H9 (cell line): ENCODE measurements around the gene LSM8. TPM values are rescaled to one million over a fixed set of nuclear protein-coding genes. Genes with fewer than 3 reads are reported as not detected.
"Not testable (repeated sequence)": the region's sequence is repeated elsewhere in the genome, so short reads cannot be mapped to it uniquely, and the experiment has no call there.

Experiments
- DNase-seq: peaks from one replicate; pipeline ENCODE4 v3.0.0-alpha.2; 2017
- H2AFZ ChIP-seq: one replicate; pipeline ENCODE4 v1.6.1; 2013; ENCODE audit warnings: mild to moderate bottlenecking, low read length, control low read depth, moderate library complexity
- H2AK5ac ChIP-seq: 2 replicates; pipeline ENCODE4 v1.6.1; 2013; ENCODE audit warnings: low read length, control low read depth, mixed read lengths; ENCODE audit not compliant: insufficient read length
- H2BK120ac ChIP-seq: one replicate; pipeline ENCODE4 v1.6.1; 2013; ENCODE audit warnings: low read depth, mild to moderate bottlenecking, low read length, control low read depth, inconsistent platforms; ENCODE audit not compliant: poor library complexity, severe bottlenecking
- H2BK12ac ChIP-seq: 2 replicates; pipeline ENCODE4 v1.6.1; 2013; ENCODE audit warnings: low read length, control low read depth, mixed read lengths, low read depth; ENCODE audit not compliant: insufficient read length
- H2BK15ac ChIP-seq: 2 replicates; pipeline ENCODE4 v1.6.1; 2013; ENCODE audit warnings: low read depth, low read length, control low read depth
- H2BK20ac ChIP-seq: one replicate; pipeline ENCODE4 v1.6.1; 2013; ENCODE audit warnings: low read depth, mild to moderate bottlenecking, low read length, control low read depth, inconsistent platforms; ENCODE audit not compliant: poor library complexity, severe bottlenecking
- H2BK5ac ChIP-seq: 2 replicates; pipeline ENCODE4 v1.6.1; 2013; ENCODE audit warnings: low read length, control low read depth, mixed read lengths; ENCODE audit not compliant: insufficient read length
- H3K14ac ChIP-seq: 2 replicates; pipeline ENCODE4 v1.6.1; 2013; ENCODE audit warnings: low read length, control low read depth; ENCODE audit not compliant: insufficient read depth
- H3K18ac ChIP-seq: 2 replicates; pipeline ENCODE4 v1.6.1; 2013; ENCODE audit warnings: low read depth, mild to moderate bottlenecking, mixed read lengths, low read length, control low read depth; ENCODE audit not compliant: insufficient read length
- H3K23ac ChIP-seq: 2 replicates; pipeline ENCODE4 v1.6.1; 2013; ENCODE audit warnings: low read length, control low read depth, mixed read lengths, low read depth; ENCODE audit not compliant: insufficient read length
- H3K23me2 ChIP-seq: 2 replicates; pipeline ENCODE4 v1.6.1; 2013; ENCODE audit warnings: low read depth, mild to moderate bottlenecking, mixed read lengths, low read length, control low read depth; ENCODE audit not compliant: insufficient read length, poor library complexity, severe bottlenecking
- H3K27ac ChIP-seq: 2 replicates; pipeline ENCODE4 v1.5.1; 2013; ENCODE audit warnings: low read length, control low read depth, mixed read lengths, low read depth; ENCODE audit not compliant: insufficient read length
- H3K27me3 ChIP-seq: 2 replicates; pipeline ENCODE4 v1.6.1; 2013; ENCODE audit warnings: low read length, control low read depth, inconsistent platforms; ENCODE audit not compliant: insufficient read depth
- H3K4ac ChIP-seq: 2 replicates; pipeline ENCODE4 v1.6.1; 2013; ENCODE audit warnings: low read depth, mild to moderate bottlenecking, control low read depth, inconsistent platforms, low read length, moderate library complexity
- H3K4me1 ChIP-seq: 2 replicates; pipeline ENCODE4 v1.6.1; 2013; ENCODE audit warnings: low read length, control low read depth, inconsistent platforms; ENCODE audit not compliant: insufficient read depth
- H3K4me2 ChIP-seq: 2 replicates; pipeline ENCODE4 v1.6.1; 2013; ENCODE audit warnings: low read length, control low read depth, mixed read lengths; ENCODE audit not compliant: insufficient read length, insufficient read depth
- H3K56ac ChIP-seq: 2 replicates; pipeline ENCODE4 v1.6.1; 2013; ENCODE audit warnings: low read depth, mild to moderate bottlenecking, mixed read lengths, low read length, control low read depth; ENCODE audit not compliant: insufficient read length
- H3K79me1 ChIP-seq: 2 replicates; pipeline ENCODE4 v1.6.1; 2013; ENCODE audit warnings: low read depth, mild to moderate bottlenecking, moderate library complexity, low read length, control low read depth, inconsistent platforms; ENCODE audit not compliant: insufficient read depth, poor library complexity, severe bottlenecking
- H3K79me2 ChIP-seq: 2 replicates; pipeline ENCODE4 v1.6.1; 2013; ENCODE audit warnings: low read length, control low read depth, inconsistent platforms; ENCODE audit not compliant: insufficient read depth
- H3K9ac ChIP-seq: 2 replicates; pipeline ENCODE4 v1.6.1; 2013; ENCODE audit warnings: low read length, control low read depth, mixed read lengths; ENCODE audit not compliant: insufficient read length; ENCODE audit errors: extremely low read depth
- H3K9me3 ChIP-seq: one replicate; pipeline ENCODE4 v1.6.1; 2013; ENCODE audit warnings: low read depth, low read length, inconsistent platforms; ENCODE audit not compliant: control insufficient read depth
- H3T11ph ChIP-seq: one replicate; pipeline ENCODE4 v1.6.1; 2013; ENCODE audit warnings: mild to moderate bottlenecking, low read length, control low read depth, inconsistent platforms
- H4K20me1 ChIP-seq: one replicate; pipeline ENCODE4 v1.6.1; 2013; ENCODE audit not compliant: control insufficient read depth, insufficient read length, insufficient read depth
- H4K5ac ChIP-seq: 2 replicates; pipeline ENCODE4 v1.6.1; 2013; ENCODE audit warnings: low read depth, mild to moderate bottlenecking, mixed read lengths, low read length, control low read depth; ENCODE audit not compliant: insufficient read length
- H4K8ac ChIP-seq: replicated peaks from 2 replicates; pipeline ENCODE4 v1.6.1; 2013; ENCODE audit warnings: low read length, control low read depth, mixed read lengths, low read depth; ENCODE audit not compliant: insufficient read length
- H4K91ac ChIP-seq: 2 replicates; pipeline ENCODE4 v1.6.1; 2013; ENCODE audit warnings: low read depth, mild to moderate bottlenecking, moderate library complexity, mixed read lengths, low read length, control low read depth; ENCODE audit not compliant: insufficient read length
- H3K27ac Mint-ChIP-seq, 3 experiments: 2 replicates in 2 of 3; 3 replicates in 1 of 3; pipeline ENCODE4 v1.8.0; 2020 to 2021; ENCODE audit warnings: mixed read lengths in 3 of 3, mild to moderate bottlenecking in 1 of 3, moderate library complexity in 1 of 3
- H3K27me3 Mint-ChIP-seq: 2 replicates; pipeline ENCODE4 v1.8.0; 2021; ENCODE audit warnings: low read depth, mild to moderate bottlenecking, moderate library complexity, mixed read lengths
- H3K36me3 Mint-ChIP-seq, 3 experiments: 2 replicates in 2 of 3; 3 replicates in 1 of 3; pipeline ENCODE4 v1.8.0; 2020 to 2021; ENCODE audit warnings: low read depth in 3 of 3, mixed read lengths in 3 of 3; ENCODE audit not compliant: insufficient read depth in 1 of 3
- H3K4me1 Mint-ChIP-seq, 2 experiments: 2 replicates each; pipeline ENCODE4 v1.8.0; 2020; ENCODE audit warnings: mixed read lengths in 2 of 2
- H3K4me3 Mint-ChIP-seq, 2 experiments: 2 replicates in 1 of 2; 3 replicates in 1 of 2; pipeline ENCODE4 v1.8.0; 2020 to 2021; ENCODE audit warnings: mild to moderate bottlenecking in 2 of 2, mixed read lengths in 2 of 2, moderate library complexity in 1 of 2
- H3K9me3 Mint-ChIP-seq, 2 experiments: 2 replicates in 1 of 2; 3 replicates in 1 of 2; pipeline ENCODE4 v1.8.0; 2020; ENCODE audit warnings: mild to moderate bottlenecking in 2 of 2, mixed read lengths in 2 of 2, moderate library complexity in 1 of 2
- WGBS: extraction: QIAGEN DNeasy Blood & Tissue Kit; methylation state at CpG from one replicate; pipeline ENCODE4 v1.1.7; 2013; ENCODE audit warnings: missing lambda C conversion rate, low lambda C conversion rate, mixed read lengths; ENCODE audit not compliant: insufficient read length; ENCODE audit errors: extremely low coverage; 5-methylcytosine and 5-hydroxymethylcytosine counted together
- total RNA-seq: library from RNA; stranded (reverse); gene quantifications from 2 replicates; pipeline ENCODE4 v1.2.1, GENCODE V29; 2021
- TF ChIP-seq, protein P1 (sequence below): fragments of 200-600 bp; sonication (generic); conservative IDR thresholded peaks from 3 replicates; pipeline ENCODE4 v1.8.0; 2021; ENCODE audit warnings: antibody characterized with exemption, mild to moderate bottlenecking

LSM8 gene
- total RNA-seq, 1 experiment from 2014 or later: 51.8 TPM

DNA sequence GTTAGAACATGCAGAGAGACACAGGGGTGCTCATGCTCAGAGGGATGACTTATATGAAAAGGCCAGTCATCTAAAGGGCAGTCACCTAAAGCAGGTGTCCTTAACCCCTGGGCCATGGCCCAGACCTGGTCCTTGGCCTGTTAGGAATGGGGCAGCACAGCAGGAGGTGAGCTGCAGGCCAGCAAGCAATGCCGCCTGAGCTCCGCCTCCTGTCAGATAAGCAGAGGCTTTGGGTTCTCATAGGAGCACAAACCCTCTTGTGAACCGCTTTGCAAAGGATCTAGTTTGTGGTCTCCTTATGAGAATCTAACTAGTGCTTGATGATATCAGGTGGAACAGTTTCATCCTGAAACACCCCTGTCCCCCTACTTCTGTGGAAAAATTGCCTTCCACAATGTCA lies 55.0 kb downstream of the LSM8 start:
- H3K4me1 ChIP-seq: no peaks in the 10 kb centered on the region
- no peak overlapping the region for H2AK5ac ChIP-seq
- Mint-ChIP-seq H3K36me3 (no peaks in the 10 kb centered on the region), H3K9me3 (no peaks in the 10 kb centered on the region), H3K4me1 (no peaks in the 10 kb centered on the region), H3K27me3 (no peaks in the 10 kb centered on the region), H3K27ac (no peak overlapping the region), H3K4me3 (no peak overlapping the region)
- no peaks in the 10 kb centered on the region for H4K20me1 ChIP-seq
- H3K18ac ChIP-seq: no peak overlapping the region
- H3T11ph ChIP-seq: no peak overlapping the region
- no peak overlapping the region for H4K91ac ChIP-seq
- H3K23ac ChIP-seq: no peak overlapping the region
- no peak overlapping the region for H2BK5ac ChIP-seq
- TF ChIP-seq, protein P1, sequence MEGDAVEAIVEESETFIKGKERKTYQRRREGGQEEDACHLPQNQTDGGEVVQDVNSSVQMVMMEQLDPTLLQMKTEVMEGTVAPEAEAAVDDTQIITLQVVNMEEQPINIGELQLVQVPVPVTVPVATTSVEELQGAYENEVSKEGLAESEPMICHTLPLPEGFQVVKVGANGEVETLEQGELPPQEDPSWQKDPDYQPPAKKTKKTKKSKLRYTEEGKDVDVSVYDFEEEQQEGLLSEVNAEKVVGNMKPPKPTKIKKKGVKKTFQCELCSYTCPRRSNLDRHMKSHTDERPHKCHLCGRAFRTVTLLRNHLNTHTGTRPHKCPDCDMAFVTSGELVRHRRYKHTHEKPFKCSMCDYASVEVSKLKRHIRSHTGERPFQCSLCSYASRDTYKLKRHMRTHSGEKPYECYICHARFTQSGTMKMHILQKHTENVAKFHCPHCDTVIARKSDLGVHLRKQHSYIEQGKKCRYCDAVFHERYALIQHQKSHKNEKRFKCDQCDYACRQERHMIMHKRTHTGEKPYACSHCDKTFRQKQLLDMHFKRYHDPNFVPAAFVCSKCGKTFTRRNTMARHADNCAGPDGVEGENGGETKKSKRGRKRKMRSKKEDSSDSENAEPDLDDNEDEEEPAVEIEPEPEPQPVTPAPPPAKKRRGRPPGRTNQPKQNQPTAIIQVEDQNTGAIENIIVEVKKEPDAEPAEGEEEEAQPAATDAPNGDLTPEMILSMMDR: no peak
- no peak overlapping the region for H4K8ac ChIP-seq
- no CpG with 5 or more reads among the region's 3 CpGs for whole genome bisulfite sequencing
- no peak overlapping the region for H3K14ac ChIP-seq
- H3K4ac ChIP-seq: no peak overlapping the region
- H4K5ac ChIP-seq: no peak overlapping the region
- H2AFZ ChIP-seq: no peak overlapping the region
- H2BK120ac ChIP-seq: no peak overlapping the region
- H2BK12ac ChIP-seq: no peak overlapping the region
- H3K23me2 ChIP-seq: no peaks in the 10 kb centered on the region
- no peaks in the 10 kb centered on the region for H3K9me3 ChIP-seq
- peak; percentile 52 for DNase-seq
- no peak overlapping the region for H3K56ac ChIP-seq
- H2BK15ac ChIP-seq: no peak overlapping the region
- no peaks in the 10 kb centered on the region for H3K79me1 ChIP-seq
- no peak overlapping the region for H3K27ac ChIP-seq
- H3K79me2 ChIP-seq: no peaks in the 10 kb centered on the region
- H3K27me3 ChIP-seq: no peaks in the 10 kb centered on the region
- H2BK20ac ChIP-seq: no peak overlapping the region
- H3K9ac ChIP-seq: no peak overlapping the region
- no peak overlapping the region for H3K4me2 ChIP-seq

DNA sequence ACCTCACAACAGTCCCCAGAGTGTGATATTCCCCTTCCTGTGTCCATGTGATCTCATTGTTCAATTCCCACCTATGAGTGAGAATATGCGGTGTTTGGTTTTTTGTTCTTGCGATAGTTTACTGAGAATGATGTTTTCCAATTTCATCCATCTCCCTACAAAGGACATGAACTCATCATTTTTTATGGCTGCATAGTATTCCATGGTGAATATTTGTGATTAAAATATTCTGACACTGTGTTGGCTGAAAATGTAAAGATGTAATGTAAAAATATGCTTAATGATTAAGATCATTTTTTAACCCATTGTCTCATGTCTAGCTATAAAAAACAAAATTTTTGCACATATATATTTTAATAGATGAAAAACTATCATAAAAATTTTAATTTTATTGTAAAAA lies 56.4 kb downstream of the LSM8 start:
- not testable (repeated sequence) for H3T11ph ChIP-seq, H3K27me3 Mint-ChIP-seq, H4K8ac ChIP-seq, H4K5ac ChIP-seq, H2BK12ac ChIP-seq, H2BK120ac ChIP-seq, H3K27ac Mint-ChIP-seq, H3K4me1 ChIP-seq, H3K79me1 ChIP-seq, DNase-seq, H2AFZ ChIP-seq, H3K79me2 ChIP-seq, H2BK5ac ChIP-seq, H3K4me1 Mint-ChIP-seq, H3K27me3 ChIP-seq, H3K9me3 ChIP-seq, H3K23ac ChIP-seq, H3K56ac ChIP-seq, H3K36me3 Mint-ChIP-seq, H3K4me3 Mint-ChIP-seq, H2BK15ac ChIP-seq, H3K9me3 Mint-ChIP-seq, H3K23me2 ChIP-seq, H4K91ac ChIP-seq, H3K14ac ChIP-seq, H2BK20ac ChIP-seq, H4K20me1 ChIP-seq, H2AK5ac ChIP-seq, H3K4ac ChIP-seq, H3K27ac ChIP-seq, H3K18ac ChIP-seq, H3K9ac ChIP-seq, H3K4me2 ChIP-seq
- WGBS: no CpG with 5 or more reads among the region's 2 CpGs
